ENCODE measurements around the gene SPART. TPM values are rescaled to one million over a fixed set of nuclear protein-coding genes. Genes with fewer than 3 reads are reported as not detected.
A peak's percentile ranks its signal among the peaks of the same experiment; 100 is the strongest.

The SPART gene
- total RNA-seq, 1 experiment from 2014 or later: 83.1 TPM

GRCh38 chr13:36382030-36382429, 35.8 kb upstream of the SPART start:
- no peak for TF ChIP-seq CTCF (IDR thresholded peaks at IDR 0.05; ENCODE audit: unreplicated experiment)
- DNase-seq (ENCODE audit: unreplicated experiment): peak; percentile 27
- Mint-ChIP-seq H3K9me3 (ENCODE audit: unreplicated experiment) (no peaks in the 10 kb centered on the region), H3K4me1 (ENCODE audit: insufficient read depth, unreplicated experiment) (no peaks in the 10 kb centered on the region), H3K27ac (ENCODE audit: low read depth, unreplicated experiment) (no peak overlapping the region), H3K27me3 (ENCODE audit: insufficient read depth, unreplicated experiment) (no peaks in the 10 kb centered on the region), H3K36me3 (ENCODE audit: insufficient read depth, unreplicated experiment) (no peaks in the 10 kb centered on the region), H3K4me3 (ENCODE audit: unreplicated experiment) (no peak overlapping the region)
- CTCF ChIA-PET: interaction anchor here (1.1 to 3.0 kb wide), 2 partner anchors 14 to 410 kb away, joined by 7 to 9 read pairs; no protein-coding TSS in a partner anchor
- BruUV-seq (replicated peaks): no TSS peak
- intact Hi-C loops (cut with micrococcal nuclease): no loop called here
- POLR2A ChIA-PET: interaction anchor here (0.7 kb wide), 1 partner anchor 18 kb away, joined by 4 read pairs; no protein-coding TSS in a partner anchor

GRCh38 chr13:36377826-36378468, 31.8 kb upstream of the SPART start:
- no peak overlapping the region for H3K27ac Mint-ChIP-seq (ENCODE audit: low read depth, unreplicated experiment)
- no peaks in the 10 kb centered on the region for H3K4me1 Mint-ChIP-seq (ENCODE audit: insufficient read depth, unreplicated experiment)
- no peak overlapping the region for H3K4me3 Mint-ChIP-seq (ENCODE audit: unreplicated experiment)
- DNase-seq (ENCODE audit: unreplicated experiment): no peak
- ChIA-PET CTCF (interaction anchor here (0.6 to 2.2 kb wide), 5 partner anchors 12 to 603 kb away, joined by 3 to 6 read pairs (median 3); no protein-coding TSS in a partner anchor), POLR2A (interaction anchor here (0.7 to 0.8 kb wide), 3 partner anchors 33 to 1137 kb away, joined by 3 read pairs; no protein-coding TSS in a partner anchor)
- BruUV-seq (replicated peaks): no TSS peak
- no peaks in the 10 kb centered on the region for H3K27me3 Mint-ChIP-seq (ENCODE audit: insufficient read depth, unreplicated experiment)
- no peaks in the 10 kb centered on the region for H3K9me3 Mint-ChIP-seq (ENCODE audit: unreplicated experiment)
- H3K36me3 Mint-ChIP-seq (ENCODE audit: insufficient read depth, unreplicated experiment): no peaks in the 10 kb centered on the region
- no peak for TF ChIP-seq CTCF (IDR thresholded peaks at IDR 0.05; ENCODE audit: unreplicated experiment)
- intact Hi-C loops (cut with micrococcal nuclease): no loop called here

DNA sequence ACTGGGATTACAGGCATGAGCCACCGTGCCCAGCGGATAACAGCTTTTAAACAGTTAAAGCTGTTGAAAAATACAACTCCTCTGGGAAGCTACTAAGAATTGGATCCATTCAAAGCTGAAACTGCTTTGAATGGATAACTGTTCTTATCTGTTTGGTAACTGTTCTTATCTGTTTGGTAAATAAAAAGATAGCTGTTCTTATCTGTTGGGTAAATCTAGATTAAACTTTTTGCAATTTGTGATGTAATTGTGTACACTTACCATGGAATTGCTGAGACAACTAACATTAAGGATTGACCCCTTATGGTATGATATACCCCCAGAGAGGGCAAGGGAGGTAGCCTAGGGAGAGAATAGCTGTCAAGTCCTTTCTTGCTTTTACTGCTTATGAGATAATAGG, 27.9 kb upstream of the SPART start:
- no TSS peak for BruUV-seq (replicated peaks)
- intact Hi-C loops (cut with micrococcal nuclease): no loop called here
- DNase-seq (ENCODE audit: unreplicated experiment): no peak
- H3K27me3 Mint-ChIP-seq (ENCODE audit: insufficient read depth, unreplicated experiment): no peaks in the 10 kb centered on the region
- ChIA-PET POLR2A (interaction anchor here (1.3 kb wide), 1 partner anchor 27 kb away, joined by 3 read pairs; no protein-coding TSS in a partner anchor), CTCF (interaction anchor here (1.1 kb wide), 1 partner anchor 24 kb away, joined by 3 read pairs; no protein-coding TSS in a partner anchor)
- no peak overlapping the region for H3K27ac Mint-ChIP-seq (ENCODE audit: low read depth, unreplicated experiment)
- no peak for TF ChIP-seq CTCF (IDR thresholded peaks at IDR 0.05; ENCODE audit: unreplicated experiment)
- H3K4me1 Mint-ChIP-seq (ENCODE audit: insufficient read depth, unreplicated experiment): no peaks in the 10 kb centered on the region
- no peaks in the 10 kb centered on the region for H3K36me3 Mint-ChIP-seq (ENCODE audit: insufficient read depth, unreplicated experiment)
- H3K4me3 Mint-ChIP-seq (ENCODE audit: unreplicated experiment): no peak overlapping the region
- no peaks in the 10 kb centered on the region for H3K9me3 Mint-ChIP-seq (ENCODE audit: unreplicated experiment)

GRCh38 chr13:36371185-36371584, 25.0 kb upstream of the SPART start:
- TF ChIP-seq CTCF (IDR thresholded peaks at IDR 0.05; ENCODE audit: unreplicated experiment): no peak
- no peak overlapping the region for H3K4me3 Mint-ChIP-seq (ENCODE audit: unreplicated experiment)
- H3K9me3 Mint-ChIP-seq (ENCODE audit: unreplicated experiment): no peaks in the 10 kb centered on the region
- BruUV-seq (replicated peaks): no TSS peak
- peaks cover 2% of the 10 kb centered on the region for H3K36me3 Mint-ChIP-seq (ENCODE audit: insufficient read depth, unreplicated experiment)
- POLR2A ChIA-PET: interaction anchor here (1.4 kb wide), 1 partner anchor 8 kb away, joined by 3 read pairs; no protein-coding TSS in a partner anchor
- no peak for DNase-seq (ENCODE audit: unreplicated experiment)
- no peak overlapping the region for H3K27ac Mint-ChIP-seq (ENCODE audit: low read depth, unreplicated experiment)
- H3K4me1 Mint-ChIP-seq (ENCODE audit: insufficient read depth, unreplicated experiment): no peaks in the 10 kb centered on the region
- no peaks in the 10 kb centered on the region for H3K27me3 Mint-ChIP-seq (ENCODE audit: insufficient read depth, unreplicated experiment)
- intact Hi-C loops (cut with micrococcal nuclease): no loop called here
- CTCF ChIA-PET: no interaction called here
